Adrenal gland (tissue), 12 donors: ENCODE results near the gene RSU1. TPM values are rescaled to one million over a fixed set of nuclear protein-coding genes. Genes with fewer than 3 reads are reported as not detected.

Source experiments
- DNase-seq, 7 donors: peaks; one replicate each; pipeline ENCODE4 v3.0.0-alpha.2; 2019 to 2020
- H3K27ac ChIP-seq, 5 donors: fragments of 200-600 bp; sonication (generic) in 4 of 5; 1 replicate in 3 of 5; 2 replicates in 2 of 5; pipeline versions ENCODE4 v1.5.1 to v1.8.0; 2016 to 2020; ENCODE audit warnings: mild to moderate bottlenecking in 1 of 5
- H3K27me3 ChIP-seq: fragments of 200-600 bp; 2 replicates; pipeline ENCODE4 v1.8.0; 2021
- H3K36me3 ChIP-seq, 2 donors: fragments of 200-600 bp; replicated peaks in 1 of 2; 1 replicate in 1 of 2; 2 replicates in 1 of 2; pipeline versions ENCODE4 v1.5.1 to v1.8.0; 2018 to 2022
- H3K4me1 ChIP-seq, 2 donors: fragments of 200-600 bp; replicated peaks in 1 of 2; 1 replicate in 1 of 2; 2 replicates in 1 of 2; pipeline versions ENCODE4 v1.5.1 to v1.8.0; 2018 to 2021
- H3K4me3 ChIP-seq, 4 donors: fragments of 200-600 bp; sonication (generic) in 3 of 4; one replicate each; pipeline ENCODE4 v1.5.1; 2016 to 2018
- H3K9me3 ChIP-seq, 3 donors: fragments of 200-600 bp; sonication (generic) in 1 of 3; replicated peaks in 1 of 3; 1 replicate in 2 of 3; 2 replicates in 1 of 3; pipeline versions ENCODE4 v1.5.1 to v1.8.0; 2016 to 2021
- CTCF ChIP-seq, 6 experiments: fragments of 450-650 bp in 4 of 6; fragments of 200-600 bp in 2 of 6; sonication (generic) in 1 of 6; IDR thresholded peaks; 1 replicate in 5 of 6; 2 replicates in 1 of 6; pipeline versions ENCODE4 v1.5.1 to v1.8.0; 2016 to 2021; ENCODE audit warnings: antibody characterized with exemption in 6 of 6, mild to moderate bottlenecking in 2 of 6, moderate library complexity in 1 of 6
- POLR2A ChIP-seq, 2 donors: fragments of 450-650 bp; IDR thresholded peaks; one replicate each; pipeline ENCODE4 v1.6.1; 2017; ENCODE audit warnings: antibody characterized with exemption in 2 of 2, mild to moderate bottlenecking in 2 of 2, moderate library complexity in 1 of 2
- WGBS, 4 donors: extraction: QIAGEN DNeasy Blood & Tissue Kit in 2 of 4; methylation state at CpG; one replicate each; pipeline versions ENCODE4 v1.1.5 to v1.1.7; 2013 to 2017; 5-methylcytosine and 5-hydroxymethylcytosine counted together
- intact Hi-C, 2 donors: fragments of 100-400 bp; cut with DNase I; formaldehyde crosslinking; loops; one replicate each; pipeline versions ENCODE4 v1.14.1 to v1.15.0; 2022 to 2023
- polyA plus RNA-seq, 3 donors: library from polyadenylated mRNA; stranded (reverse); fragments of 200-250 nt in 2 of 3; fragments of 350-450 nt in 1 of 3; fragmentation: Illumina TruSeq in 1 of 3; extraction: RNeasy Lipid Tissue Mini Kit (QIAGEN cat#74804) in 1 of 3; gene quantifications; one replicate each; pipeline ENCODE4 v1.2.3, GENCODE V29; 2013 to 2014
- total RNA-seq, 9 donors: library from RNA; depleted of rRNA in 4 of 9; stranded (reverse); fragments of >200 nt in 4 of 9; fragments of 120-200 nt in 1 of 9; fragmentation: NEBNext Ultra II Directional in 1 of 9; extraction: Animal tissue kit (Norgen Biotek cat#: 25700) in 1 of 9; gene quantifications; one replicate each; pipeline versions ENCODE4 v1.1.0 to v1.2.4, GENCODE V29; 2013 to 2023
- donor health status: healthy with polysubstance abuse.
- donor health status: Bipolar disorder and iron deficiency.
- donor health status: DM: yes; HTN: yes; CAD: no.
- donor health status: DM: no; HTN: no; CAD: no.
- donor health status: DM: no; HTN: no; CAD: no.
- donor health status: DM: yes; HTN: yes; CAD: no.

The RSU1 gene
- total and polyA plus RNA-seq, 12 donors, result 15.6 to 96.8 (median 41.7) TPM

- no peaks in the 10 kb centered on the region for H3K4me1 ChIP-seq
- H3K27me3 ChIP-seq, result no peaks in the 10 kb centered on the region
- no peak overlapping the region for H3K27ac ChIP-seq
- H3K4me3 ChIP-seq, result no peak overlapping the region
- H3K36me3 ChIP-seq, result no peaks in the 10 kb centered on the region
- WGBS, 4 donors, result 73 to 86% (median 82%) methylated on average over 5 of the region's 5 CpGs
- peaks cover 0 to 4% (median 0%) of the 10 kb centered on the region in 3 donors for H3K9me3 ChIP-seq
- DNase-seq, result no peak
- intact Hi-C loops, result no loop called here
- TF ChIP-seq POLR2A (IDR thresholded peaks at IDR 0.05), result no peak
- TF ChIP-seq CTCF (IDR thresholded peaks at IDR 0.05), result no peak
Measured at GRCh38 chr10:16690417-16690816, 126.8 kb downstream of the RSU1 start.

- no peak for TF ChIP-seq CTCF (IDR thresholded peaks at IDR 0.05)
- TF ChIP-seq POLR2A (IDR thresholded peaks at IDR 0.05), result no peak
- 79 to 94% (median 90%) methylated on average over 5 of the region's 5 CpGs for WGBS, 4 donors
- DNase-seq, result no peak
- Histone ChIP-seq H3K9me3 (peaks cover 0 to 4% (median 0%) of the 10 kb centered on the region in 3 donors), H3K27ac (no peak overlapping the region), H3K36me3 (no peaks in the 10 kb centered on the region), H3K4me3 (no peak overlapping the region), H3K4me1 (no peaks in the 10 kb centered on the region), H3K27me3 (no peaks in the 10 kb centered on the region)
- intact Hi-C loops, result no loop called here
Measured at GRCh38 chr10:16689696-16690095, 127.5 kb downstream of the RSU1 start.

GRCh38 chr10:16689227-16689626, 128.0 kb downstream of the RSU1 start:
- H3K4me3 ChIP-seq, result no peak overlapping the region
- DNase-seq, result no peak
- no peaks in the 10 kb centered on the region for H3K27me3 ChIP-seq
- intact Hi-C loops, result no loop called here
- no peak overlapping the region for H3K27ac ChIP-seq
- H3K4me1 ChIP-seq, result no peaks in the 10 kb centered on the region
- TF ChIP-seq CTCF (IDR thresholded peaks at IDR 0.05) (no peak), POLR2A (IDR thresholded peaks at IDR 0.05) (no peak)
- peaks cover 0 to 4% (median 0%) of the 10 kb centered on the region in 3 donors for H3K9me3 ChIP-seq
- 67 to 88% (median 80%) methylated on average over 1 of the region's 1 CpG for WGBS, 4 donors
- H3K36me3 ChIP-seq, result no peaks in the 10 kb centered on the region

GRCh38 chr10:16686054-16686902, 130.9 kb downstream of the RSU1 start:
- intact Hi-C loops, result no loop called here
- Histone ChIP-seq H3K4me1 (no peaks in the 10 kb centered on the region), H3K27me3 (no peaks in the 10 kb centered on the region), H3K36me3 (no peaks in the 10 kb centered on the region), H3K9me3 (peaks cover 0 to 4% (median 0%) of the 10 kb centered on the region in 3 donors), H3K4me3 (no peak overlapping the region), H3K27ac (no peak overlapping the region)
- no peak for DNase-seq
- no peak for TF ChIP-seq POLR2A (IDR thresholded peaks at IDR 0.05)
- no peak for TF ChIP-seq CTCF (IDR thresholded peaks at IDR 0.05)
- WGBS, 4 donors, result 45 to 87% (median 75%) methylated on average over 2 of the region's 2 CpGs
